Stimulated activated memory B cell treated with anti-CD40 and anti-IgM and Interleukin-4, amounts not matched to agents 10 μg/mL and 1 μg/mL and 100 μg/mL, for 72 hours (primary cell): ENCODE measurements around the gene SORL1.
A peak's percentile ranks its signal among the peaks of the same experiment; 100 is the strongest.

Experiments used
- ATAC-seq: fragments of 150-1000 bp; cut with Tn5 transposase; 2 replicates; pipeline ENCODE4 v1.10.0; 2021
- H3K27ac Mint-ChIP-seq: one replicate; pipeline ENCODE4 v1.8.0; 2022; ENCODE audit warnings: mild to moderate bottlenecking, mixed read lengths
- H3K27me3 Mint-ChIP-seq: one replicate; pipeline ENCODE4 v1.8.0; 2022; ENCODE audit warnings: mixed read lengths
- H3K36me3 Mint-ChIP-seq: one replicate; pipeline ENCODE4 v1.8.0; 2022; ENCODE audit warnings: mixed read lengths
- H3K4me1 Mint-ChIP-seq: one replicate; pipeline ENCODE4 v1.8.0; 2022; ENCODE audit warnings: mixed read lengths
- H3K4me3 Mint-ChIP-seq: one replicate; pipeline ENCODE4 v1.8.0; 2022; ENCODE audit warnings: mild to moderate bottlenecking, moderate library complexity, mixed read lengths
- H3K9me3 Mint-ChIP-seq: one replicate; pipeline ENCODE4 v1.8.0; 2022; ENCODE audit warnings: mixed read lengths

Gene SORL1

DNA sequence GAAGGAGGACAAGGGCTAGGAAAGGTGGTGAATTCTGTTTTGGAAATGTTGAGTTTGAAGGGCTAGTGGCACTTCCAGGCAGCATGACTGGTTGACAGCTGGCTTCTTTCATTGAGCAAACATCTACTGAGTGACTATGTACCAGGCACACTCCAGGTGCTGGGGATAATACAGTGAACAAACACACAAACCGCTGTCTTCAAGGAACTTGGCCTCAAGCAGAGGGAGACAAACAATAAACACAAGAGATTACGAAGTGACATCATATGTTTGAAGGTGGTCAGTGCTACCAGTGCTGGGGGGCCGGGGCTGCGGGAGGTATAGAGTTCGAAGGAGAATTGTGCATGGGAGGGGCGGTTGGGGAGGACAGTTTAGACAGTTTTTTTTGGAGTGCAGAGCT, 197.7 kb downstream of the SORL1 start:
- H3K4me3 Mint-ChIP-seq = no peak overlapping the region
- ATAC-seq = no peak

GRCh38 chr11:121650351-121651256, 198.5 kb downstream of the SORL1 start:
- Mint-ChIP-seq H3K4me3 (no peak overlapping the region), H3K4me1 (peaks cover 6% of the 10 kb centered on the region), H3K9me3 (no peaks in the 10 kb centered on the region), H3K36me3 (no peaks in the 10 kb centered on the region), H3K27ac (no peak overlapping the region), H3K27me3 (peaks cover 23% of the 10 kb centered on the region)
- ATAC-seq = no peak

More for the DNA sequence above, 197.7 kb downstream of the SORL1 start:
- Mint-ChIP-seq H3K9me3 (no peaks in the 10 kb centered on the region), H3K27me3 (peaks cover 23% of the 10 kb centered on the region), H3K36me3 (no peaks in the 10 kb centered on the region), H3K27ac (no peak overlapping the region), H3K4me1 (no peaks in the 10 kb centered on the region)

DNA sequence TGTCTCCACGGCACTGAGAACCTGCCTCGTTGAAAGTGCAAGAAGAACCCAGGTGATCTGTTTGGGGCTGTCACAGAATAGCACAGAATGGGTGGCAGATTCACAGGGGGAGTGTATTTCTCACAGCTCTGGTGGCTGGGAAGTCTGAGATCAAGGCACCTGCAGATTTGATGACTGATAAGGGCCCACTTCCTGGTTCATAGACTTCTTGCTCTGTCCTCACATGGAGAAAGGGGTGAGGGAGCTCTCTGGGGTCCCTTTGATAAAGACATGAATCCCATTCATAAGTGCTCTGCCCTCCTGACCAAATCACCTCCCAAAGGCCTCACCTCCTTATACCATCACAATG, 199.1 kb downstream of the SORL1 start:
- ATAC-seq = no peak
- H3K4me1 Mint-ChIP-seq = peaks cover 12% of the 10 kb centered on the region

GRCh38 chr11:121652971-121653370, 200.9 kb downstream of the SORL1 start:
- H3K4me1 Mint-ChIP-seq = peaks cover 15% of the 10 kb centered on the region
- H3K9me3 Mint-ChIP-seq = no peaks in the 10 kb centered on the region

More for the DNA sequence above, 199.1 kb downstream of the SORL1 start:
- peaks cover 23% of the 10 kb centered on the region for H3K27me3 Mint-ChIP-seq
- no peaks in the 10 kb centered on the region for H3K36me3 Mint-ChIP-seq
- no peak overlapping the region for H3K27ac Mint-ChIP-seq
- H3K4me3 Mint-ChIP-seq = no peak overlapping the region
- H3K9me3 Mint-ChIP-seq = no peaks in the 10 kb centered on the region

DNA sequence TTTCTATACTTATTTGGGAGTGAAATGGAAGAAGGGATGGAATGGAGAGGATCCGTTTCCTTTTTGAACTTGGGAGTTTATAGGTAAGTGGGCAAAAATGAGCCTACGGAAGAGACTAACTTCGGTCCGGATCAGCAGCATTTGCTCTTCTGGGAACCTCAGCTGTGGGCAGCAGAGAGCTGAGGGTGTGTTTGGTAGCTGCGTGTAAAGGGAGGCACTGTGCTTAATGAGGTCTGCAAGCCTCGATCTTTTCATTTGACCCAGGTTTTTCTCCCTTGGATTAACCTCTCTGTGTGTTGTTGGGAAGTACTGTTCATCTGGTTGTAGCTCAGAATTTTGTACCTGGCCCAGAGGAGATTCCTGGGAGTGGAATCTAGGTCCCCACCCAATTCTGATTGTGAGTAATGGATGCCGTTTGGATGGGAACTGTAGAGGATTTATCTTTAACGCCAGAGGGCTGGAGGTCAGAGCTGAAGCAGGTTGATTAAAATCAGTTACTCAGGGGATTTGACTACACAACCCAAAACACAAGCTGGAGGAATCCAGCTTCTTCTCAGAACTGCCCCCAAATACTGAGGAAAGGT, 202.2 kb downstream of the SORL1 start:
- H3K4me1 Mint-ChIP-seq = peaks cover 15% of the 10 kb centered on the region
- no peaks in the 10 kb centered on the region for H3K9me3 Mint-ChIP-seq
- peaks cover 23% of the 10 kb centered on the region for H3K27me3 Mint-ChIP-seq
- ATAC-seq = no peak
- no peak overlapping the region for H3K27ac Mint-ChIP-seq
- no peak overlapping the region for H3K4me3 Mint-ChIP-seq
- no peaks in the 10 kb centered on the region for H3K36me3 Mint-ChIP-seq

More at GRCh38 chr11:121652971-121653370, 200.9 kb downstream of the SORL1 start:
- no peak for ATAC-seq
- Mint-ChIP-seq H3K27ac (no peak overlapping the region), H3K36me3 (no peaks in the 10 kb centered on the region), H3K27me3 (peaks cover 23% of the 10 kb centered on the region), H3K4me3 (no peak overlapping the region)

GRCh38 chr11:121654843-121655536, 202.9 kb downstream of the SORL1 start:
- Mint-ChIP-seq H3K27me3 (peaks cover 17% of the 10 kb centered on the region), H3K9me3 (no peaks in the 10 kb centered on the region), H3K4me1 (peaks cover 15% of the 10 kb centered on the region), H3K36me3 (no peaks in the 10 kb centered on the region), H3K4me3 (peak overlapping the region; percentile 73), H3K27ac (peak overlapping the region; percentile 56)
- no peak for ATAC-seq

DNA sequence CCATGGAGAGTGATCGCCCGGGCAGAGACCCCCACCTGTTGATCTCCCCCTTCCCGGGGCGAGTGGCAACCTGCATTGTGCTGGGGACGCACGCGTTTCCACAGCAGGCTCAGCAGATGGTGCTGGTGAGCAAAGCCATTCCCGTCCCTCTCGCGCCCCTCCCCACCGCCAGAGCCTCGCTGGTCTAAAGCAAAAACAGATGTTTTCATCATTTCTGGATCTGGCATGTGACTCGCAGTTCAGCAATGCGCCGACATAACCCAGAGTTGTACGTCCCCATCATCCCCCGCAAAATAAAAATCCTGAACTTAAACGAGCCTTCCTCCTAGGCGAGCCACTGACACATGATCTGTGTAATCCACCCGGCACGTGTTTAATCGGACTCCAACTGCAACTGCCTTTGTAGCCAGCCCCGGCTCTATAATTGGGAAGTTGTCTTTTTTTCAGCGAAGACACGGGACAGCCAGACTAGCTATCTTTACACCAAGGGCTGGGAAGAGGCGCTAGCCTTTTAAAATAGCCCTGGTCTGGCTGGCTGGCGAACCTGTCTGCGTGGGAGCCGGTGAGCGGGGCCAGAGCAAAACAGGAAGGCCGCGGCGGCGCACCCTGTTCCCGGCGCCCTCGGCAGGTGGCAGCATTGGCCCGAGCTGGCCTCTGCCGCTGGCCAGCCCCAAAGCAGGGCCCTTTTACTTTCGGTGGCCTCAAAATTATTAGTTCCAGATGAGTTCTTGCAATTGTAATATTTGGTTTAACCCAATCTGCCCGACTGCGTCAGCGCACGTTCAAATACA, 203.6 kb downstream of the SORL1 start:
- H3K4me1 Mint-ChIP-seq = peaks cover 15% of the 10 kb centered on the region
- H3K27ac Mint-ChIP-seq = peak overlapping the region; percentile 56
- peaks cover 9% of the 10 kb centered on the region for H3K27me3 Mint-ChIP-seq
- H3K9me3 Mint-ChIP-seq = no peaks in the 10 kb centered on the region
- H3K4me3 Mint-ChIP-seq = peak overlapping the region; percentile 73
- no peaks in the 10 kb centered on the region for H3K36me3 Mint-ChIP-seq
- peak; percentile 92 for ATAC-seq

DNA sequence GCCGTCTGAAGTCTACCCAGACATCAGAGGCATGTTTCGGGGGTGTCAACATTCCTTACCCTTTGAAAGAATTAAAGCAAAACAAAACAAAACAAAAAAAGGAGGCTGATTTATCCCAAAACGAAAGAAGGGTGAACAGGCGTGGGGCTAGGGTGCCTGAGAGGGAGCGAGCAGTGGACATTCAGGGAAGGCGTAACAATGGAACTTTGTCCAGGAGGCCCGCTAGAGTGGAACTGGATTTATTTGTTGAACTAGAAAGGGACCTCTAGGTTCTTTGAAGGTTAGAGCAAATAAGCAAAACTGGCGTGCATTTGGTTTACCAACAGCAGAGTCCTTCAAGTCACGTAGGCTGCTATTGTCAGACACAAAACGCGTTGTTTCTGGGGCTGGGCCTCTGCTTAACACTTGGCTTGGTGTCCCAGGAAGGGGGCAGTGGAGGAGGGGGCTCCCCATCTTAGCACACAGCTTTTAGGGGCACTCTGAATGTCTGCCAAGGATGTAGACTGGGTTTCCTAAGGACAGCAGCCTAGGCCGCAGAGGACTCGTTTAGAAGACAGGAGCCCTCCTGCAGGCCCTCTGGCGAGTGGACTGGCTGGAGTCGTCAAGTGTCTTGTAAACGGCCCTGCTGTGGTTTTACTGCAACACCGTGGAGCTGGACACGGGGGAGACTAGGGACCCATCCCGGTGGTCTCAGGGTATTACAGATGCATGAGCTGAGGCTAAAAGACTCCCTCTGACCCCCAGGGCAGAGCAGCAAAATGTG, 204.4 kb downstream of the SORL1 start:
- no peak for ATAC-seq
- peak overlapping the region; percentile 56 for H3K27ac Mint-ChIP-seq
- H3K27me3 Mint-ChIP-seq = peaks cover 8% of the 10 kb centered on the region
- H3K36me3 Mint-ChIP-seq = no peaks in the 10 kb centered on the region
- no peaks in the 10 kb centered on the region for H3K9me3 Mint-ChIP-seq
- peak overlapping the region; percentile 73 for H3K4me3 Mint-ChIP-seq
- H3K4me1 Mint-ChIP-seq = peaks cover 15% of the 10 kb centered on the region

- no peak for ATAC-seq
- Mint-ChIP-seq H3K27me3 (peaks cover 1% of the 10 kb centered on the region), H3K27ac (no peak overlapping the region), H3K36me3 (no peaks in the 10 kb centered on the region), H3K9me3 (no peaks in the 10 kb centered on the region), H3K4me1 (peaks cover 15% of the 10 kb centered on the region), H3K4me3 (no peak overlapping the region)
Observed at GRCh38 chr11:121657146-121657545, 205.0 kb downstream of the SORL1 start.

DNA sequence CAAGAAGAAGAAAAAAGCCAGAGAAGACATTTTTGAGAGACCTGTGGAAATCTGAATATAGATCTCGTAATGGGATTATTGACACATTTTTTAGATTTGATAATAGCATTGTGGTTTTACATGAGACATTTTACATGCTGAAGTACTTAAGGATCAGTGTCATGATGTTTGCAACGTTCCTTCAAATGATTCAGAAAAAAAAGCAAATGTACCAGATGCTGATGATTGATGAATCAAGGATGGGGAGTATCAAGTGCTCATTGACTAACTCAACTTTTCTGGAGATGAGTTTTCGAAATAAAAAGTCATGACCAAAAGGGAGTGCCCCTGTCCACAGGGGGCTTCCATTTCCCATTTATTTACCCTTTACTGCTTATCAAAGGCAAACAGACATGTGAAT, 207.7 kb downstream of the SORL1 start:
- Mint-ChIP-seq H3K4me3 (no peak overlapping the region), H3K9me3 (no peaks in the 10 kb centered on the region), H3K27ac (no peak overlapping the region), H3K27me3 (peaks cover 13% of the 10 kb centered on the region), H3K36me3 (no peaks in the 10 kb centered on the region), H3K4me1 (peaks cover 15% of the 10 kb centered on the region)
- ATAC-seq = no peak

DNA sequence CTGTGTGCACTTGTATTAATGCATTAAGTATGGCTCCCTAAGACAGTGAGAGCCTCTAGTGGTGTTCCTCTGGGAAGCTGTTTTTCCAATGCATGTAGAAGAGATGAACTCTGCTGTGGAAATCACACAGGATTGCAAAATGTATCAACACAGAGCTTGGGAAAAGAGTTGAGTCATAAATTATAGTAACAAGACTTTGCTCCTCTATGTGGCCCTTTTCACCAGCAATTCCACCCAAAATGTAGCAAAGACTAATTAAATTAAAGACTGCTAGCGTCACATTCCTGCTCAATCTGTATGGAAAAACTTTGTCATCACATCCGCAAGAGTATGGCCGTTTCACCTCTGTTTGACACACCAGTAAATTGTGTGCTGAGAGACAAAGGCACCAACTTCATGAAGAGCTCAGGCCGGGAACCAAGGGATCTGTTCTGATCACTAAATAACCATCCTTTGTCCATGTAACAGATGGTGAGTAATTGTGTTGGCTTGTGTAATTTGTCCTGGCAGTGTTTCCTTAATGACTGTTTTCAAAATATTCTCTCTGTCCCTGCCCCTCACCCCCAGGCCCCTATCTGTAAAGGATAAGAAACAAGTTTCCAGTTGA, 209.9 kb downstream of the SORL1 start:
- Mint-ChIP-seq H3K4me3 (no peak overlapping the region), H3K4me1 (no peaks in the 10 kb centered on the region), H3K36me3 (no peaks in the 10 kb centered on the region), H3K27me3 (peaks cover 17% of the 10 kb centered on the region), H3K9me3 (no peaks in the 10 kb centered on the region), H3K27ac (no peak overlapping the region)
- ATAC-seq = no peak

DNA sequence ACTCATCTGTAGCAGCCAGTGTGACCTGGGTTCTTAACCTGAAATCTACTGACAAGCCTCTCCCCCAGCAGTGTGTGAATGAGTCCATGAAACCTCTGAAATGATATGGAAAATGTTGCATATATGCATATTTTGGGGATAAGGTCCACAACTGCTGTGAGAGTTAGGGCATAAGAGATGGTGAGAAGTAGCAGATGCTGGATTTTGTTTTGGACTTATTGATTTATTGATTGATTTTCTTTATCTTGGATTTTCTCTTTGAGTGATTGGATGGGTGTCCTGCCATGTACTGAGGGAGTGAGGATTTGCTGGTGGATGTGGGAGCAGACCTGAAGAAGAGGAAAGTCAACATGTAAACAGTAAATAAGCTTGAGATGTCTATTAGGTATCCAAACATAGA, 212.0 kb downstream of the SORL1 start:
- no peak overlapping the region for H3K4me3 Mint-ChIP-seq
- no peak overlapping the region for H3K27ac Mint-ChIP-seq
- H3K27me3 Mint-ChIP-seq = peaks cover 17% of the 10 kb centered on the region
- no peaks in the 10 kb centered on the region for H3K9me3 Mint-ChIP-seq
- no peaks in the 10 kb centered on the region for H3K36me3 Mint-ChIP-seq
- ATAC-seq = no peak
- no peaks in the 10 kb centered on the region for H3K4me1 Mint-ChIP-seq

DNA sequence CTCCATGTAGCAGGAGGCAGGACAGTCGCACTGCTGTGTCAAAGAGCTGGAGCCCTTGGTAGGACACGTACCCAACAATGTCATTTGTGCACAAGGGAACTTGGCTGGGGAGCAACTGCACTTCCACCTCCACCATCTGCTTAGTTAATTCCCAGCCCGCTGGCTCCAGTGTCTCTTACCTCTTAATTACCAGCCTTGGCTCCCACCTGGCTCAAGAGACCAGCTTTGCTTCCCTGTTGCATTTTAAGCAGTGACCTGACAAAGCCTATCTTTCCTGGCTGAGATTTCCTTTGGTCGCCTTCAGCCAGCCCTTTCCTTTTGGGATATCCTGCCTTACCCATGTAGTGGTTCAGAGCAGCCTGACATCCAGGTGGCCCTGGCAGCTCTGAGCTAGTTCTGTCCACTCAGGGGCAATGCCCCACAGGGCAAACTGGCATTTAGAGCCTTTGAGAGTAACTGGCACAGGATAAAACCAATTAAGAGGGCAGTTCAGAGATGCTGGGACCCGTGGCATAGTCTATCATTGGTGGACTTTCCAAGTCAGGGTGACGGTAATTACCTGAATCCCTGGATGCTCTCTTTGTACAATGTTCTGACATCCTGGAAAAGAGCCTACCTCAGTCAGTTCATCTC, 213.2 kb downstream of the SORL1 start:
- Mint-ChIP-seq H3K27me3 (peaks cover 17% of the 10 kb centered on the region), H3K36me3 (no peaks in the 10 kb centered on the region), H3K4me1 (no peaks in the 10 kb centered on the region), H3K9me3 (no peaks in the 10 kb centered on the region), H3K4me3 (no peak overlapping the region), H3K27ac (no peak overlapping the region)
- no peak for ATAC-seq

DNA sequence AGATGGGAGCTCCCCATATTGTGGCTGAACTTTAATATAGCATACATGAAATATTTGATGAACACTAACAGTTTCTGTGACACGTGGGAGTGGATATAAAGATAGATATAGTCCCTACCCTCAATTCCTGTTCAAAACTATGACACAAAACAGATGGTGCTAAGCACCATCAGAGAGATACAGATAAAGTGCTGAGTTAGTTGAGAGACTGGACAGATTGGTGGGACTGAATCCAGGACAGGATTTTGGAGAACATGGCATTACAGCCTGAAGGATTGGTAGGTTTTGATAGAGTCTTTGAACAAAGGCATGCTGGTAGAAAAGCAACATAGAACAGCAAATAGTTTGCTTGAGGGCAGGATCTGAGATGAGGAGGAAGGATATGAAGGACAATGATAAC, 215.7 kb downstream of the SORL1 start:
- no peaks in the 10 kb centered on the region for H3K9me3 Mint-ChIP-seq
- H3K27ac Mint-ChIP-seq = no peak overlapping the region
- no peak overlapping the region for H3K4me3 Mint-ChIP-seq
- H3K27me3 Mint-ChIP-seq = peaks cover 27% of the 10 kb centered on the region
- peak; percentile 5 for ATAC-seq
- no peaks in the 10 kb centered on the region for H3K36me3 Mint-ChIP-seq
- H3K4me1 Mint-ChIP-seq = no peaks in the 10 kb centered on the region
